ENCODE measurements around the gene KMT5C. TPM values are rescaled to one million over a fixed set of nuclear protein-coding genes. Genes with fewer than 3 reads are reported as not detected.

Gene KMT5C
- polyA plus RNA-seq, 2 donors = 5.0 to 9.4 TPM

DNA sequence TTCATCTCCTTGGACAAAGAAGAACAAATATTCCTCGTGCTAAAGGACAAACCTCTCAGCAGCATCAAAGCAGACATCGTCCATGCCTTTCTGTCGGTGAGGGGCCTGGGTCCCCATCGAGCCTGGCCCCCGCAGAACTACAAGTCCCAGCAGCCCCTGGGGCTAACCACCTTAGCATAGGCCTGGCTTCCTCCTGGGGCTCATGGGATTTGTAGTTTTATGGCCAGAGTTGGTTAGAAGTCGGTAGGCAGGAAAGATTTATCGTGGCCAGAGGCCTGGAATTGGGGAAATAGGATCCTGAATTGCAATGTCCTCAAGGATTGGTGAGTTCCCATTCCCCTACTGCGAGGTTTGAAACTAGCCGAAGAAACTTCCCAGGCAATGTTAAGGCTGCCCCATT lies 34.2 kb upstream of the KMT5C start:
- no peaks in the 10 kb centered on the region for H3K9me3 ChIP-seq (ENCODE audit: control insufficient read depth in 2 of 2, insufficient read depth in 1 of 2, low read depth in 1 of 2, low read length in 1 of 2)
- peaks cover 0 to 4% of the 10 kb centered on the region in 2 donors for H3K4me1 ChIP-seq (ENCODE audit: control insufficient read depth in 2 of 2, insufficient read depth in 2 of 2, low read length in 1 of 2)
- no peak overlapping the region for H3K27ac ChIP-seq (ENCODE audit: low read depth in 2 of 2, low read length in 1 of 2)
- no peaks in the 10 kb centered on the region for H3K27me3 ChIP-seq (ENCODE audit: control insufficient read depth in 1 of 2, insufficient read depth in 2 of 2, low read length in 2 of 2)
- H3K4me3 ChIP-seq (ENCODE audit: low read depth in 1 of 2, low read length in 2 of 2) = no peak overlapping the region
- no peaks in the 10 kb centered on the region for H3K36me3 ChIP-seq (ENCODE audit: control insufficient read depth in 2 of 2, insufficient read depth in 2 of 2, low read length in 1 of 2)
- WGBS, 2 donors = 82 to 83% methylated on average over 9 of the region's 9 CpGs

GRCh38 chr19:55305983-55306562 lies 33.6 kb upstream of the KMT5C start:
- H3K9me3 ChIP-seq (ENCODE audit: control insufficient read depth in 2 of 2, insufficient read depth in 1 of 2, low read depth in 1 of 2, low read length in 1 of 2) = no peaks in the 10 kb centered on the region
- H3K27ac ChIP-seq (ENCODE audit: low read depth in 2 of 2, low read length in 1 of 2) = no peak overlapping the region
- H3K36me3 ChIP-seq (ENCODE audit: control insufficient read depth in 2 of 2, insufficient read depth in 2 of 2, low read length in 1 of 2) = no peaks in the 10 kb centered on the region
- no peaks in the 10 kb centered on the region for H3K27me3 ChIP-seq (ENCODE audit: control insufficient read depth in 1 of 2, insufficient read depth in 2 of 2, low read length in 2 of 2)
- H3K4me3 ChIP-seq (ENCODE audit: low read depth in 1 of 2, low read length in 2 of 2) = no peak overlapping the region
- peaks cover 0 to 4% of the 10 kb centered on the region in 2 donors for H3K4me1 ChIP-seq (ENCODE audit: control insufficient read depth in 2 of 2, insufficient read depth in 2 of 2, low read length in 1 of 2)
- WGBS, 2 donors = 87 to 92% methylated on average over 17 of the region's 17 CpGs

DNA sequence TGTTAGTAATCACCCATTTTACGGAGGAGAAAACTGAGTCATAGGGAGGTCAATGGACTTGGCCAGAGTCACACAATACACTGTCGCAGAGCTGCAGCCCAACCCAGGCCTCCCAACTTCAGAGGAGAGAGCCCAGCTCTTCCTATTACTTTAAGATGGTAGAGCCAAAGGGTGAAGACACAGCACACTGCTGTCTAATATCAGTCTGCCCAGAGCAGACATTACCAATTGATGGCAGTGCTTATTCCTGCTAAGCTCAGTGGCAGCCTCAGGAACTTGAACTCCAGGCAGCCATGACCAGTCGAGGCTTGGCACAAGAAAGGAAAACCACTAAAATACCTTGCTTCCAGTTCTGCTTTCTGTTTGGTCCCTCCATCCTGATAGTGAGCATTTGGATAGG lies 33.0 kb upstream of the KMT5C start:
- Histone ChIP-seq H3K27me3 (ENCODE audit: control insufficient read depth in 1 of 2, insufficient read depth in 2 of 2, low read length in 2 of 2) (no peaks in the 10 kb centered on the region), H3K4me1 (ENCODE audit: control insufficient read depth in 2 of 2, insufficient read depth in 2 of 2, low read length in 1 of 2) (no peaks in the 10 kb centered on the region), H3K9me3 (ENCODE audit: control insufficient read depth in 2 of 2, insufficient read depth in 1 of 2, low read depth in 1 of 2, low read length in 1 of 2) (no peaks in the 10 kb centered on the region), H3K27ac (ENCODE audit: low read depth in 2 of 2, low read length in 1 of 2) (no peak overlapping the region), H3K4me3 (ENCODE audit: low read depth in 1 of 2, low read length in 2 of 2) (no peak overlapping the region), H3K36me3 (ENCODE audit: control insufficient read depth in 2 of 2, insufficient read depth in 2 of 2, low read length in 1 of 2) (no peaks in the 10 kb centered on the region)
- WGBS, 2 donors = 72 to 78% methylated on average over 3 of the region's 3 CpGs

DNA sequence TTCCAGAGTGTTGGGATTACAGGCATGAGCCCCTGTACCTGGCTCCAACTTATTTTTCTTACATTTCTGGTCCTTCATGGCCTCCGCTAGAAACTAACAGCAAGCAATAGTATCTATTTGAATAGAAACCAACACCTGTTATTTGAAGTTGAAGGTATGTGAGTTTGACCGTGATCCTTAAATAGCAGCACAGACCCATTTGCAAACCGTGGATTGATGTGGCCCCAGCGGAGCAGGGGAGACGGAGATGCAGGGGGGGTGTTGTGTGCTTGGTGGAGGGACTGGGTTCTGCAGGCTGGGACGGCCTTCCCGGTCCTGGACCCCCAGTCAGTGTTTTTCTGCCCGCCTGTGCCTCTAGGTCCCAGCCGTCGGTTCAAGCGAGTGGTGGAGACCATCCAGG lies 31.4 kb upstream of the KMT5C start:
- no peaks in the 10 kb centered on the region for H3K36me3 ChIP-seq (ENCODE audit: control insufficient read depth in 2 of 2, insufficient read depth in 2 of 2, low read length in 1 of 2)
- 92% methylated on average over 7 to 11 of the region's 11 CpGs for WGBS, 2 donors

DNA sequence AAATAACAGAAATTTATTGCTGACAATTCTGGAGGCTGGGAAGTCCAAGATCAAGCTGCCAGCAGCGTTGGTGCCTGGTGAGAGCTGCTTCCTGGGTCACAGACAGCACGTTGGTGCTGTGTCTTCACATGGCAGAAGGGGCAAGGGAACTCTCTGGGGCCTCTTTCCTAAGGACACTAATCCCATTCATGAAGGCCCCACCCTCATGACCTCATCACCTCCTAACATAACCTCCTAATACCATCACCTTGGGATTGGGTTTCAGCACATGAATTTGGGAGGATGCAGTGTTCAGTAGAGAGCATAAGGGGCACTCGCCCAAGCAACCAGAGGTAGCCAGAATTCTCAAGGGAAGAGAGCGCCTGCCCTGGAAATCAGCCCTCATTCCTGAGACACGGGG lies 30.2 kb upstream of the KMT5C start:
- Histone ChIP-seq H3K36me3 (ENCODE audit: control insufficient read depth in 2 of 2, insufficient read depth in 2 of 2, low read length in 1 of 2) (no peaks in the 10 kb centered on the region), H3K27me3 (ENCODE audit: control insufficient read depth in 1 of 2, insufficient read depth in 2 of 2, low read length in 2 of 2) (no peaks in the 10 kb centered on the region), H3K27ac (ENCODE audit: low read depth in 2 of 2, low read length in 1 of 2) (no peak overlapping the region), H3K4me1 (ENCODE audit: control insufficient read depth in 2 of 2, insufficient read depth in 2 of 2, low read length in 1 of 2) (no peaks in the 10 kb centered on the region), H3K4me3 (ENCODE audit: low read depth in 1 of 2, low read length in 2 of 2) (no peak overlapping the region), H3K9me3 (ENCODE audit: control insufficient read depth in 2 of 2, insufficient read depth in 1 of 2, low read depth in 1 of 2, low read length in 1 of 2) (no peaks in the 10 kb centered on the region)
- 86 to 92% methylated on average over 5 of the region's 5 CpGs for WGBS, 2 donors

More for the DNA sequence above, 31.4 kb upstream of the KMT5C start:
- Histone ChIP-seq H3K4me3 (ENCODE audit: low read depth in 1 of 2, low read length in 2 of 2) (no peak overlapping the region), H3K4me1 (ENCODE audit: control insufficient read depth in 2 of 2, insufficient read depth in 2 of 2, low read length in 1 of 2) (no peaks in the 10 kb centered on the region), H3K27ac (ENCODE audit: low read depth in 2 of 2, low read length in 1 of 2) (no peak overlapping the region), H3K27me3 (ENCODE audit: control insufficient read depth in 1 of 2, insufficient read depth in 2 of 2, low read length in 2 of 2) (no peaks in the 10 kb centered on the region), H3K9me3 (ENCODE audit: control insufficient read depth in 2 of 2, insufficient read depth in 1 of 2, low read depth in 1 of 2, low read length in 1 of 2) (no peaks in the 10 kb centered on the region)

- H3K36me3 ChIP-seq (ENCODE audit: control insufficient read depth in 2 of 2, insufficient read depth in 2 of 2, low read length in 1 of 2) = no peaks in the 10 kb centered on the region
- H3K27me3 ChIP-seq (ENCODE audit: control insufficient read depth in 1 of 2, insufficient read depth in 2 of 2, low read length in 2 of 2) = no peaks in the 10 kb centered on the region
- H3K27ac ChIP-seq (ENCODE audit: low read depth in 2 of 2, low read length in 1 of 2) = no peak overlapping the region
- 79% methylated on average over 7 of the region's 7 CpGs for WGBS, 2 donors
- H3K9me3 ChIP-seq (ENCODE audit: control insufficient read depth in 2 of 2, insufficient read depth in 1 of 2, low read depth in 1 of 2, low read length in 1 of 2) = no peaks in the 10 kb centered on the region
- H3K4me1 ChIP-seq (ENCODE audit: control insufficient read depth in 2 of 2, insufficient read depth in 2 of 2, low read length in 1 of 2) = no peaks in the 10 kb centered on the region
- H3K4me3 ChIP-seq (ENCODE audit: low read depth in 1 of 2, low read length in 2 of 2) = no peak overlapping the region
Observed at GRCh38 chr19:55310498-55310897, 29.2 kb upstream of the KMT5C start.

GRCh38 chr19:55311397-55311796 lies 28.3 kb upstream of the KMT5C start:
- no peaks in the 10 kb centered on the region for H3K27me3 ChIP-seq (ENCODE audit: control insufficient read depth in 1 of 2, insufficient read depth in 2 of 2, low read length in 2 of 2)
- H3K27ac ChIP-seq (ENCODE audit: low read depth in 2 of 2, low read length in 1 of 2) = no peak overlapping the region
- WGBS, 2 donors = 89 to 91% methylated on average over 9 of the region's 9 CpGs
- no peaks in the 10 kb centered on the region for H3K9me3 ChIP-seq (ENCODE audit: control insufficient read depth in 2 of 2, insufficient read depth in 1 of 2, low read depth in 1 of 2, low read length in 1 of 2)
- H3K36me3 ChIP-seq (ENCODE audit: control insufficient read depth in 2 of 2, insufficient read depth in 2 of 2, low read length in 1 of 2) = no peaks in the 10 kb centered on the region
- no peak overlapping the region for H3K4me3 ChIP-seq (ENCODE audit: low read depth in 1 of 2, low read length in 2 of 2)
- no peaks in the 10 kb centered on the region for H3K4me1 ChIP-seq (ENCODE audit: control insufficient read depth in 2 of 2, insufficient read depth in 2 of 2, low read length in 1 of 2)

DNA sequence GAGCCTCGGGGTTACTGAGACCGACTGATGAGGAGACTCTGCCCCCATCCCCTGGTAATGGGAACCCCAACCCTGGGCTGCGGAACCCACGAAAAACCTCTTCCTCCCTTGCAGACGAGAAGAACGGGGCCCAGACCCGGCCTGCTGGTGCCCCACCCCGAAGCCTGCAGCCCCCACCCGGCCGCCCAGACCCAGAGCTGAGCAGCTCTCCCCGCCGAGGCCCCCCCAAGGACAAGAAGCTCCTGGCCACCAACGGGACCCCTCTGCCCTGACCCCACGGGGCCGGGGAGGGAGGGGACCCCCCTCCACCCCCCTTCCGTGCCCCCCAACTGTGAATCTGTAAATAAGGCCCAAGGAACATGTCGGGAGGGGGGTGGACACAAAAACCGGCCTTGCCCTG lies 27.9 kb upstream of the KMT5C start:
- no peak overlapping the region for H3K4me3 ChIP-seq (ENCODE audit: low read depth in 1 of 2, low read length in 2 of 2)
- H3K4me1 ChIP-seq (ENCODE audit: control insufficient read depth in 2 of 2, insufficient read depth in 2 of 2, low read length in 1 of 2) = no peaks in the 10 kb centered on the region
- H3K27me3 ChIP-seq (ENCODE audit: control insufficient read depth in 1 of 2, insufficient read depth in 2 of 2, low read length in 2 of 2) = no peaks in the 10 kb centered on the region
- H3K36me3 ChIP-seq (ENCODE audit: control insufficient read depth in 2 of 2, insufficient read depth in 2 of 2, low read length in 1 of 2) = no peaks in the 10 kb centered on the region
- 86% methylated on average over 18 of the region's 18 CpGs for WGBS, 2 donors
- no peaks in the 10 kb centered on the region for H3K9me3 ChIP-seq (ENCODE audit: control insufficient read depth in 2 of 2, insufficient read depth in 1 of 2, low read depth in 1 of 2, low read length in 1 of 2)
- no peak overlapping the region for H3K27ac ChIP-seq (ENCODE audit: low read depth in 2 of 2, low read length in 1 of 2)

GRCh38 chr19:55312621-55313512 lies 26.8 kb upstream of the KMT5C start:
- Histone ChIP-seq H3K9me3 (ENCODE audit: control insufficient read depth in 2 of 2, insufficient read depth in 1 of 2, low read depth in 1 of 2, low read length in 1 of 2) (no peaks in the 10 kb centered on the region), H3K4me1 (ENCODE audit: control insufficient read depth in 2 of 2, insufficient read depth in 2 of 2, low read length in 1 of 2) (no peaks in the 10 kb centered on the region), H3K36me3 (ENCODE audit: control insufficient read depth in 2 of 2, insufficient read depth in 2 of 2, low read length in 1 of 2) (no peaks in the 10 kb centered on the region), H3K27me3 (ENCODE audit: control insufficient read depth in 1 of 2, insufficient read depth in 2 of 2, low read length in 2 of 2) (no peaks in the 10 kb centered on the region), H3K27ac (ENCODE audit: low read depth in 2 of 2, low read length in 1 of 2) (no peak overlapping the region), H3K4me3 (ENCODE audit: low read depth in 1 of 2, low read length in 2 of 2) (no peak overlapping the region)
- 80 to 82% methylated on average over 41 to 47 of the region's 47 CpGs for WGBS, 2 donors

- H3K9me3 ChIP-seq (ENCODE audit: control insufficient read depth in 2 of 2, insufficient read depth in 1 of 2, low read depth in 1 of 2, low read length in 1 of 2) = no peaks in the 10 kb centered on the region
- H3K27me3 ChIP-seq (ENCODE audit: control insufficient read depth in 1 of 2, insufficient read depth in 2 of 2, low read length in 2 of 2) = no peaks in the 10 kb centered on the region
- WGBS, 2 donors = 86 to 88% methylated on average over 8 of the region's 8 CpGs
- no peaks in the 10 kb centered on the region for H3K36me3 ChIP-seq (ENCODE audit: control insufficient read depth in 2 of 2, insufficient read depth in 2 of 2, low read length in 1 of 2)
- no peaks in the 10 kb centered on the region for H3K4me1 ChIP-seq (ENCODE audit: control insufficient read depth in 2 of 2, insufficient read depth in 2 of 2, low read length in 1 of 2)
- no peak overlapping the region for H3K4me3 ChIP-seq (ENCODE audit: low read depth in 1 of 2, low read length in 2 of 2)
- no peak overlapping the region for H3K27ac ChIP-seq (ENCODE audit: low read depth in 2 of 2, low read length in 1 of 2)
Observed at GRCh38 chr19:55314396-55314795, 25.3 kb upstream of the KMT5C start.
